K562 (cell line): ENCODE data around the gene FRMPD2. TPM values are rescaled to one million over a fixed set of nuclear protein-coding genes. Genes with fewer than 3 reads are reported as not detected.
A peak's percentile ranks its signal among the peaks of the same experiment; 100 is the strongest.

Experiments
- ATAC-seq: fragments of 200-7000 bp; cut with Tn5 transposase; 3 replicates; pipeline ENCODE4 v1.9.1; 2020; ENCODE audit warnings: moderate library complexity
- Bru-seq: library from RNA; stranded (reverse); fragments of 400-500 nt; gene quantifications from one replicate; lab custom pipeline; 2021; lab: Mats Ljungman, UMichigan
- BruChase-seq, 2 experiments: library from RNA; stranded (reverse); fragments of 400-500 nt; gene quantifications; one replicate each; lab custom pipeline; 2021; lab: Mats Ljungman, UMichigan
- BruUV-seq: library from RNA; stranded (reverse); fragments of 400-500 nt; replicated peaks from 2 replicates; lab custom pipeline; 2021; lab: Mats Ljungman, UMichigan
- CTCF ChIA-PET: fragments of 300-600 bp; formaldehyde crosslinking; extraction: SDS; loops from one replicate; lab custom pipeline; 2021; ENCODE audit warnings: low intra/inter-chr PET ratio; lab: Yijun Ruan, JAX
- POLR2A ChIA-PET: fragments of 300-600, 350-650 bp; sonication (Branson Sonifier 250); formaldehyde crosslinking; extraction: SDS; loops from one replicate; lab custom pipeline; 2021; ENCODE audit warnings: antibody characterized with exemption, inconsistent platforms; lab: Yijun Ruan, JAX
- DNase-seq, 4 experiments: peaks; one replicate each; pipeline versions ENCODE4 v3.0.0 to v3.0.0-alpha.2; 2011 to 2018; ENCODE audit warnings: low spot score in 3 of 4, mixed read lengths in 3 of 4; ENCODE audit errors: extremely low read depth in 1 of 4
- FAIRE-seq: peaks from 2 replicates; lab custom pipeline; 2011; peaks lifted over from hg19 to GRCh38; lab: Jason Lieb, UNC
- H2AFZ ChIP-seq: 2 replicates; pipeline ENCODE4 v1.6.0; 2011; ENCODE audit warnings: low read depth, low read length, control low read depth, inconsistent platforms
- H3K27ac ChIP-seq: fragments of 200-600 bp; 3 replicates; pipeline ENCODE4 v1.8.0; 2011; ENCODE audit warnings: low read depth, mild to moderate bottlenecking, control low read depth, inconsistent platforms, low read length, moderate library complexity, mixed read lengths; ENCODE audit errors: extremely low read depth
- H3K27me3 ChIP-seq, 2 experiments: fragments of 300-600 bp in 1 of 2; 2 replicates in 1 of 2; 3 replicates in 1 of 2; pipeline versions ENCODE4 v1.6.0 to v1.8.0; 2011; ENCODE audit warnings: inconsistent platforms in 2 of 2, low read length in 2 of 2, mild to moderate bottlenecking in 1 of 2, mixed read lengths in 1 of 2, moderate library complexity in 1 of 2; ENCODE audit not compliant: control insufficient read depth in 2 of 2, insufficient read depth in 2 of 2
- H3K36me3 ChIP-seq: fragments of 300-600 bp; 3 replicates; pipeline ENCODE4 v1.8.0; 2011; ENCODE audit warnings: mild to moderate bottlenecking, low read length, inconsistent platforms; ENCODE audit not compliant: control insufficient read depth, insufficient read depth
- H3K4me1 ChIP-seq, 2 experiments: fragments of 200-600 bp in 1 of 2; replicated peaks in 1 of 2; 2 replicates in 1 of 2; 3 replicates in 1 of 2; pipeline versions ENCODE4 v1.5.1 to v1.8.0; 2011; ENCODE audit warnings: inconsistent platforms in 2 of 2, low read length in 2 of 2, mild to moderate bottlenecking in 1 of 2, mixed read lengths in 1 of 2, moderate library complexity in 1 of 2; ENCODE audit not compliant: control insufficient read depth in 2 of 2, insufficient read depth in 2 of 2
- H3K4me2 ChIP-seq: 2 replicates; pipeline ENCODE4 v1.6.1; 2011; ENCODE audit warnings: low read length, control low read depth, inconsistent platforms, mixed read lengths; ENCODE audit not compliant: insufficient read depth
- H3K4me3 ChIP-seq: fragments of 200-600 bp; sonication (generic), shearing (Covaris generic); 2 replicates; pipeline ENCODE4 v1.5.1; 2016; ENCODE audit warnings: control low read depth, inconsistent platforms
- H3K79me2 ChIP-seq: fragments of 200-600 bp; 3 replicates; pipeline ENCODE4 v1.8.0; 2011; ENCODE audit warnings: low read length, inconsistent platforms; ENCODE audit not compliant: control insufficient read depth, insufficient read depth
- H3K9ac ChIP-seq, 2 experiments: 2 replicates each; pipeline versions ENCODE4 v1.6.0 to v1.6.1; 2011; ENCODE audit warnings: low read depth in 2 of 2, low read length in 2 of 2, control low read depth in 1 of 2, inconsistent platforms in 1 of 2, mild to moderate bottlenecking in 1 of 2, mixed read lengths in 1 of 2; ENCODE audit not compliant: insufficient read depth in 1 of 2
- H3K9me1 ChIP-seq: one replicate; pipeline ENCODE4 v1.6.0; 2011; ENCODE audit warnings: inconsistent platforms, mild to moderate bottlenecking, low read length, moderate library complexity; ENCODE audit not compliant: control insufficient read depth, insufficient read depth
- H3K9me3 ChIP-seq: replicated peaks from 2 replicates; pipeline ENCODE4 v1.5.1; 2011; ENCODE audit warnings: low read depth, low read length, inconsistent platforms; ENCODE audit not compliant: control insufficient read depth, insufficient read depth
- H4K20me1 ChIP-seq: replicated peaks from 2 replicates; pipeline ENCODE4 v1.6.1; 2011; ENCODE audit warnings: low read length, inconsistent platforms, mixed read lengths; ENCODE audit not compliant: control insufficient read depth, insufficient read depth
- NRF1 ChIP-seq, 2 experiments: fragments of 450-650 bp; IDR thresholded peaks in 1 of 2; conservative IDR thresholded peaks in 1 of 2; 2 replicates each; pipeline ENCODE4 v1.6.1; 2014; ENCODE audit warnings: mild to moderate bottlenecking in 2 of 2
- PRMT5 ChIP-seq: sonication (generic); formaldehyde crosslinking; IDR thresholded peaks from 2 replicates; pipeline ENCODE4 v1.5.0; 2020; ENCODE audit warnings: missing genetic modification reagents
- WGBS: fragments of 100-300 bp; shearing (Covaris generic); methylation state at CpG from one replicate; pipeline ENCODE4 v1.1.6; 2016; ENCODE audit warnings: low coverage, mixed read lengths; ENCODE audit not compliant: insufficient coverage; ENCODE audit errors: missing lambda C conversion rate; 5-methylcytosine and 5-hydroxymethylcytosine counted together
- in situ Hi-C: fragments of 300-500 bp; cut with MboI; formaldehyde crosslinking; loops from 4 replicates; pipeline ENCODE4 v1.15.0; 2018; ENCODE audit warnings: inconsistent platforms, mixed read lengths
- intact Hi-C: fragments of 100-400 bp; cut with micrococcal nuclease; formaldehyde crosslinking; loops from 2 replicates; pipeline ENCODE4 v1.14.2; 2022
- long read RNA-seq, 3 experiments: library from polyadenylated mRNA in 2 of 3; library from RNA in 1 of 3; unstranded in 2 of 3; stranded (forward) in 1 of 3; transcript quantifications; one replicate each; pipeline ENCODE4 v2.0.0, GENCODE V29; 2019 to 2022
- polyA minus RNA-seq, 3 experiments: library from RNA; depleted of rRNA, polyadenylated mRNA; stranded (reverse); fragments of >200 nt; gene quantifications; 2 replicates each; pipeline ENCODE4 v1.2.3, GENCODE V29; 2011
- polyA plus RNA-seq, 8 experiments: library from polyadenylated mRNA; depleted of rRNA in 4 of 8; stranded (reverse) in 5 of 8; unstranded in 3 of 8; fragments of >200 nt; fragmentation: Nextera tagmentation in 2 of 8; fragmentation: Illumina TruSeq in 1 of 8; extraction: Ambion mirVana in 2 of 8; extraction: Trizol in 1 of 8; gene quantifications; 2 replicates each; pipeline versions ENCODE4 v1.2.1 to v1.2.3, GENCODE V29; 2011 to 2014; ENCODE audit warnings: inconsistent platforms in 1 of 8, missing spikeins in 1 of 8
- total RNA-seq, 7 experiments: library from RNA; depleted of rRNA in 6 of 7; stranded (reverse); fragments of >200 nt in 6 of 7; fragmentation: Illumina TruSeq in 2 of 7; extraction: Trizol in 2 of 7; gene quantifications; 2 replicates each; pipeline versions ENCODE4 v1.2.1 to v1.2.3, GENCODE V29; 2011 to 2021; ENCODE audit warnings: low replicate concordance in 1 of 7

The FRMPD2 gene, protein sequence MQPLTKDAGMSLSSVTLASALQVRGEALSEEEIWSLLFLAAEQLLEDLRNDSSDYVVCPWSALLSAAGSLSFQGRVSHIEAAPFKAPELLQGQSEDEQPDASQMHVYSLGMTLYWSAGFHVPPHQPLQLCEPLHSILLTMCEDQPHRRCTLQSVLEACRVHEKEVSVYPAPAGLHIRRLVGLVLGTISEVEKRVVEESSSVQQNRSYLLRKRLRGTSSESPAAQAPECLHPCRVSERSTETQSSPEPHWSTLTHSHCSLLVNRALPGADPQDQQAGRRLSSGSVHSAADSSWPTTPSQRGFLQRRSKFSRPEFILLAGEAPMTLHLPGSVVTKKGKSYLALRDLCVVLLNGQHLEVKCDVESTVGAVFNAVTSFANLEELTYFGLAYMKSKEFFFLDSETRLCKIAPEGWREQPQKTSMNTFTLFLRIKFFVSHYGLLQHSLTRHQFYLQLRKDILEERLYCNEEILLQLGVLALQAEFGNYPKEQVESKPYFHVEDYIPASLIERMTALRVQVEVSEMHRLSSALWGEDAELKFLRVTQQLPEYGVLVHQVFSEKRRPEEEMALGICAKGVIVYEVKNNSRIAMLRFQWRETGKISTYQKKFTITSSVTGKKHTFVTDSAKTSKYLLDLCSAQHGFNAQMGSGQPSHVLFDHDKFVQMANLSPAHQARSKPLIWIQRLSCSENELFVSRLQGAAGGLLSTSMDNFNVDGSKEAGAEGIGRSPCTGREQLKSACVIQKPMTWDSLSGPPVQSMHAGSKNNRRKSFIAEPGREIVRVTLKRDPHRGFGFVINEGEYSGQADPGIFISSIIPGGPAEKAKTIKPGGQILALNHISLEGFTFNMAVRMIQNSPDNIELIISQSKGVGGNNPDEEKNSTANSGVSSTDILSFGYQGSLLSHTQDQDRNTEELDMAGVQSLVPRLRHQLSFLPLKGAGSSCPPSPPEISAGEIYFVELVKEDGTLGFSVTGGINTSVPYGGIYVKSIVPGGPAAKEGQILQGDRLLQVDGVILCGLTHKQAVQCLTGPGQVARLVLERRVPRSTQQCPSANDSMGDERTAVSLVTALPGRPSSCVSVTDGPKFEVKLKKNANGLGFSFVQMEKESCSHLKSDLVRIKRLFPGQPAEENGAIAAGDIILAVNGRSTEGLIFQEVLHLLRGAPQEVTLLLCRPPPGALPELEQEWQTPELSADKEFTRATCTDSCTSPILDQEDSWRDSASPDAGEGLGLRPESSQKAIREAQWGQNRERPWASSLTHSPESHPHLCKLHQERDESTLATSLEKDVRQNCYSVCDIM (N-terminal part only)
- 5.3 and 8.2 TPM in 2 replicates for total RNA-seq (2011; cell fraction: chromatin; rRNA removed; ENCODE audit: low replicate concordance)
- 2.5 and 2.8 TPM in 2 replicates for total RNA-seq (2011; cell fraction: nucleolus; rRNA removed)
- 1.8 and 5.3 TPM in 2 replicates for total RNA-seq (2011; cell fraction: nucleoplasm; rRNA removed)
- 0.24 and 0.27 TPM in 2 replicates for total RNA-seq (2014; rRNA removed)
- total RNA-seq (2014; rRNA removed; fragmentation: Illumina TruSeq; extraction: Trizol): 0.51 and 0.73 TPM in 2 replicates
- total RNA-seq (2015; rRNA removed; fragmentation: Illumina TruSeq; extraction: Trizol): 0.23 and 0.33 TPM in 2 replicates
- total RNA-seq (2021): 0.38 and 0.44 TPM in 2 replicates
- 0.95 and 1.8 TPM in 2 replicates for polyA plus RNA-seq (2011; rRNA removed)
- 0.16 and 0.50 TPM in 2 replicates for polyA plus RNA-seq (2011; cell fraction: cytosol; rRNA removed)
- 3.3 and 3.8 TPM in 2 replicates for polyA plus RNA-seq (2011; cell fraction: nucleus; rRNA removed)
- polyA plus RNA-seq (2012): 0.55 and 1.3 TPM in 2 replicates
- 0.48 and 0.54 TPM in 2 replicates for polyA plus RNA-seq (2014; fragmentation: Illumina TruSeq; extraction: Trizol)
- polyA plus RNA-seq (2014; fragmentation: Nextera tagmentation; extraction: Ambion mirVana): under 1 TPM; 0.14 to 0.15 TPM
- 0.12 and 0.19 TPM in 2 replicates for polyA plus RNA-seq (2014; rRNA removed)
- 0.21 and 0.72 TPM in 2 replicates for polyA minus RNA-seq (2011; rRNA and poly(A)+ RNA removed)
- polyA minus RNA-seq (2011; cell fraction: cytosol; rRNA and poly(A)+ RNA removed): not detected in 2 replicates
- 1.3 and 1.7 TPM in 2 replicates for polyA minus RNA-seq (2011; cell fraction: nucleus; rRNA and poly(A)+ RNA removed)
- Bru-seq, nascent RNA: percentile 10 among the genes with signal in this experiment
- percentile 5 among the genes with signal in this experiment for BruChase-seq, experiment 1, labeled RNA remaining after a 2-hour chase
- BruChase-seq, experiment 2, labeled RNA remaining after a 6-hour chase: percentile 6 among the genes with signal in this experiment
- long read RNA-seq, experiment 1: 0 reads
- long read RNA-seq, experiment 2: 0 reads
- long read RNA-seq, experiment 3: 0 reads

GRCh38 chr10:48274636-48275035 is at the start of gene FRMPD2:
TSS of gene FRMPD2 (minus strand) at chr10:48274696. CDS start at chr10:48274567, 129 bp downstream.
- no peaks in the 10 kb centered on the region for H3K4me1 ChIP-seq
- H3K79me2 ChIP-seq: no peaks in the 10 kb centered on the region
- H3K9me1 ChIP-seq: no peaks in the 10 kb centered on the region
- intact Hi-C loops: no loop called here
- WGBS: 6% methylated on average over 8 of the region's 8 CpGs
- POLR2A ChIA-PET: interaction anchor here (0.7 to 1.1 kb wide), 2 partner anchors 305 to 764 kb away, joined by 3 read pairs; no protein-coding TSS in a partner anchor
- in situ Hi-C loops: no loop called here
- TF ChIP-seq NRF1 (conservative IDR thresholded peaks at IDR 0.05 in 1 of 2, IDR thresholded peaks at IDR 0.05 in 1 of 2) (peak in 1 of 2 experiments; percentile 26; a peak in 1 of 4 replicates), PRMT5 (CRISPR knock-in tag) (no peak)
- no peaks in the 10 kb centered on the region for H3K9me3 ChIP-seq
- CTCF ChIA-PET: no interaction called here
- no peaks in the 10 kb centered on the region for H4K20me1 ChIP-seq
- no peak within 1 kb of the TSS for H3K9ac ChIP-seq
- no peak within 1 kb of the TSS for H2AFZ ChIP-seq
- ATAC-seq: peak; percentile 49; the same call in 2 of the 3 replicates
- BruUV-seq: no TSS peak
- no peak for FAIRE-seq
- no peak within 1 kb of the TSS for H3K27ac ChIP-seq
- no peak for DNase-seq
- no peak within 1 kb of the TSS for H3K4me3 ChIP-seq
- H3K4me2 ChIP-seq: no peak within 1 kb of the TSS
- H3K27me3 ChIP-seq: peaks cover 12 to 28% of the 10 kb centered on the region in 2 experiments
- H3K36me3 ChIP-seq: no peaks in the 10 kb centered on the region
